GM12874 (cell line): ENCODE data around the gene TIGD6.

Source experiments
- CTCF ChIP-seq: IDR thresholded peaks from 2 replicates; pipeline ENCODE4 v1.5.1; 2011; ENCODE audit warnings: low read depth, mild to moderate bottlenecking, control low read depth, low read length, moderate library complexity; ENCODE audit not compliant: insufficient read depth

Gene TIGD6

GRCh38 chr5:149966946-149967345 is 33.5 kb downstream of the TIGD6 start:
- TF ChIP-seq CTCF: no peak

GRCh38 chr5:149963729-149964128 is 36.7 kb downstream of the TIGD6 start:
- TF ChIP-seq CTCF: no peak

GRCh38 chr5:149962601-149963300 is 37.7 kb downstream of the TIGD6 start:
- no peak for TF ChIP-seq CTCF

- TF ChIP-seq CTCF: no peak
These were observed 38.5 kb downstream of the TIGD6 start for GRCh38 chr5:149961957-149962409.

- TF ChIP-seq CTCF: no peak
These were observed 39.2 kb downstream of the TIGD6 start for GRCh38 chr5:149961186-149961685.

- 0 out of 2 replicates have a peak, but pooled peaks have one; percentile 1 for TF ChIP-seq CTCF
These were observed 39.9 kb downstream of the TIGD6 start, which contains the start of gene SLC26A2 for GRCh38 chr5:149960272-149961185. Gene SLC26A2 (plus strand): TSS chr5:149960758. CDS start chr5:149977653, 16,895 bp downstream.
